Left ventricle myocardium inferior (tissue), 1 donor: ENCODE measurements around the gene ARFRP1. TPM values are rescaled to one million over a fixed set of nuclear protein-coding genes. Genes with fewer than 3 reads are reported as not detected.
A peak's percentile ranks its signal among the peaks of the same experiment; 100 is the strongest.

Experiments used
- DNase-seq: peaks from one replicate; pipeline ENCODE4 v3.0.0-alpha.2; 2020
- H3K27ac ChIP-seq: fragments of 200-600 bp; replicated peaks from 2 replicates; pipeline ENCODE4 v1.8.0; 2021
- H3K27me3 ChIP-seq: fragments of 200-600 bp; 2 replicates; pipeline ENCODE4 v1.8.0; 2021; ENCODE audit warnings: low read depth
- H3K36me3 ChIP-seq: fragments of 200-600 bp; 2 replicates; pipeline ENCODE4 v1.8.0; 2021
- H3K4me1 ChIP-seq: fragments of 200-600 bp; 2 replicates; pipeline ENCODE4 v1.8.0; 2021
- H3K4me3 ChIP-seq: fragments of 200-600 bp; 2 replicates; pipeline ENCODE4 v1.8.0; 2021; ENCODE audit warnings: mild to moderate bottlenecking, moderate library complexity
- H3K9me3 ChIP-seq: fragments of 200-600 bp; replicated peaks from 2 replicates; pipeline ENCODE4 v1.8.0; 2021
- intact Hi-C: fragments of 100-400 bp; cut with micrococcal nuclease; formaldehyde crosslinking; loops from one replicate; pipeline ENCODE4 v1.11.0; 2022
- total RNA-seq: library from RNA; stranded (reverse); fragmentation: NEBNext Ultra II Directional; extraction: Animal tissue kit (Norgen Biotek cat#: 25700); gene quantifications from one replicate; pipeline ENCODE4 v1.2.1, GENCODE V29; 2021
- TF ChIP-seq, protein P1 (sequence below): fragments of 200-600 bp; IDR thresholded peaks from 2 replicates; pipeline ENCODE4 v1.8.0; 2021; ENCODE audit warnings: antibody characterized with exemption, mild to moderate bottlenecking, borderline replicate concordance
- donor health status: DM: no; HTN: yes; CAD: no; lungs with severe emphysema.

ARFRP1 gene
- total RNA-seq, 1 donor from 2014 or later: 37.1 TPM

DNA sequence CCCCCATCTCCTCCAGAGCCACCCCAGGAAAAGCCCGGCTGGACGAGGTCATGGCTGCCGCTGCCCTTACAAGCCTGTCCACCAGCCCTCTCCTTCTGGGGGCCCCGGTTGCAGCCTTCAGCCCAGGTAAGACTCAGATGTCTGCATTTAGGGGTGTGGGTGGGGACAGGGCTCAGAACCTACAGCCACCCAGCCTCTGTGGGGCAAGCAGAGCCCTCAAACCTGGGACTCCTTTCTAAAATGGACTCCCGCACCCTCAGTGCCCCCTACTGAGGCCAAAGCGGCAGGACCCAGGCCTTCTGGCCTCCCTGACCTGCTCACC lies 33.5 kb upstream of the ARFRP1 start:
- Histone ChIP-seq H3K36me3 (peaks cover 45% of the 10 kb centered on the region), H3K27ac (peak overlapping the region; percentile 94), H3K9me3 (no peaks in the 10 kb centered on the region), H3K27me3 (no peaks in the 10 kb centered on the region), H3K4me3 (peak overlapping the region; percentile 81), H3K4me1 (peaks cover 51% of the 10 kb centered on the region)
- intact Hi-C loops: no loop called here
- no peak for DNase-seq
- TF ChIP-seq, protein P1, sequence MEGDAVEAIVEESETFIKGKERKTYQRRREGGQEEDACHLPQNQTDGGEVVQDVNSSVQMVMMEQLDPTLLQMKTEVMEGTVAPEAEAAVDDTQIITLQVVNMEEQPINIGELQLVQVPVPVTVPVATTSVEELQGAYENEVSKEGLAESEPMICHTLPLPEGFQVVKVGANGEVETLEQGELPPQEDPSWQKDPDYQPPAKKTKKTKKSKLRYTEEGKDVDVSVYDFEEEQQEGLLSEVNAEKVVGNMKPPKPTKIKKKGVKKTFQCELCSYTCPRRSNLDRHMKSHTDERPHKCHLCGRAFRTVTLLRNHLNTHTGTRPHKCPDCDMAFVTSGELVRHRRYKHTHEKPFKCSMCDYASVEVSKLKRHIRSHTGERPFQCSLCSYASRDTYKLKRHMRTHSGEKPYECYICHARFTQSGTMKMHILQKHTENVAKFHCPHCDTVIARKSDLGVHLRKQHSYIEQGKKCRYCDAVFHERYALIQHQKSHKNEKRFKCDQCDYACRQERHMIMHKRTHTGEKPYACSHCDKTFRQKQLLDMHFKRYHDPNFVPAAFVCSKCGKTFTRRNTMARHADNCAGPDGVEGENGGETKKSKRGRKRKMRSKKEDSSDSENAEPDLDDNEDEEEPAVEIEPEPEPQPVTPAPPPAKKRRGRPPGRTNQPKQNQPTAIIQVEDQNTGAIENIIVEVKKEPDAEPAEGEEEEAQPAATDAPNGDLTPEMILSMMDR: no peak

DNA sequence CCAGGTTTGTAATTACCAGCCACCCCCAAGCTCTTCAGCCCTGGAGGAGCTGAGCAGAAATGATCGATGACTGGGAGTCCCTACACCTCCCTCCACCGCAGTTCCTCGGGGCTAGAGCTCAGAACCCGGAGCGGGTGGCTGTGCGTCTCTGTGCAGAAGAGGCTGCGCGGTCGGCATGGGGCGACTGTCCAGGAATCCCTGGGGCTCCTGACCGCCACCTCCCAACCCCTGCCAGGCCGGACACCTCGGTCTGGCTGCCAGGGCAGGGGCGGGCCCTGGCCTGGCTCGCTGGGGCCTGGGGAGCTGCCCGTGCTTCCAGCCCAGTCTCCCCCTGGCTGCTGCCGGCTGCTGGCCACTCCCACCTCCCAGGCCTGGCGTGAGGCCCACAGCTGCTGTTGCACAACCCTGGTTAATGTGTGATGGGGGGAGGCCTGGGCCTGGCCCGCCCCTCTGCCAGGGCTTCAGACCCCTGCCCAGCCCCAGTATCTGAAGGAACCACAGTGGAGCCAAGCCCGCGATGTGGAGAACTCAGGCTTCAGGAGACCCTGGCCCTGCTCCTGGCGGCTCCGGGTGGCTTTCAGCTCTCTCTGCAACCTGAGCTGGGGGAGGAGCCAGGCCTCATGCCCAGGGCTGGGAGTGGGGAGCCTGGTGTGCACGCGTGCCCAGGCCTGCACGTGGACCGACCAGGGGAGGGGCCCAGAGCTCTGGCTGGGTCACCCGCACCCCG lies 33.0 kb upstream of the ARFRP1 start:
- Histone ChIP-seq H3K27ac (peak overlapping the region; percentile 94), H3K4me1 (peaks cover 51% of the 10 kb centered on the region), H3K27me3 (no peaks in the 10 kb centered on the region), H3K4me3 (peak overlapping the region; percentile 81), H3K9me3 (no peaks in the 10 kb centered on the region), H3K36me3 (peaks cover 45% of the 10 kb centered on the region)
- intact Hi-C loops: no loop called here
- DNase-seq: peak; percentile 95
- TF ChIP-seq, protein P1: peak; percentile 60

DNA sequence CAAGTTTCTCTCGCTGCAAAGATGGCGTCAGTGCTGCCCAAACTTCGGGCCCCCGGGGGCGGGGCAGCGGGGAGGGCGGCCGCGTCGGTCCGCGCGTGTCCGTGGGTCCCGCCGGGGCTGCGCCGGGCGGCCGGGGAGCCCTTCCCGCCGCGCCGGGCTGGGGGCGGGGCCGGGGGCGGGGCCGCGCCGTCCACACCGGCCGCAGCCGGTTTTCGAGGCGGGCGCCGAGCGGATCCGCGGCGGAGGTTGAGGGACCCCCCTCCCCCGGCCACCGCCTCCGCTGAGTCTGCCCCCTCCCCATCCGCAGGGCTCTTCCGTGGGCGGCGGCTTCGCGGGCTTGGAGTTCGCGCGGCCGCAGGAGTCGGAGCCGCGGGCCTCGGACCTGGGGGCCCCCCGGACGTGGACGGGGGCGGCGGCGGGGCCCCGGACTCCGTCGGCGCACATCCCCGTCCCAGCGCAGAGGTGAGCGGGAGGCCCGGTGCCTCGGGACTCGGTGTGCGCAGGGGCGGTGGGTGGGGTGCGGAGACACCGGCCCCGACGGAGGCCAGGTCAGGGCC lies 32.4 kb upstream of the ARFRP1 start:
- H3K4me1 ChIP-seq: peaks cover 51% of the 10 kb centered on the region
- peak; percentile 55 for DNase-seq
- TF ChIP-seq, protein P1: no peak
- peaks cover 45% of the 10 kb centered on the region for H3K36me3 ChIP-seq
- peak overlapping the region; percentile 81 for H3K4me3 ChIP-seq
- H3K27ac ChIP-seq: peak overlapping the region; percentile 94
- H3K27me3 ChIP-seq: no peaks in the 10 kb centered on the region
- intact Hi-C loops: no loop called here
- no peaks in the 10 kb centered on the region for H3K9me3 ChIP-seq

DNA sequence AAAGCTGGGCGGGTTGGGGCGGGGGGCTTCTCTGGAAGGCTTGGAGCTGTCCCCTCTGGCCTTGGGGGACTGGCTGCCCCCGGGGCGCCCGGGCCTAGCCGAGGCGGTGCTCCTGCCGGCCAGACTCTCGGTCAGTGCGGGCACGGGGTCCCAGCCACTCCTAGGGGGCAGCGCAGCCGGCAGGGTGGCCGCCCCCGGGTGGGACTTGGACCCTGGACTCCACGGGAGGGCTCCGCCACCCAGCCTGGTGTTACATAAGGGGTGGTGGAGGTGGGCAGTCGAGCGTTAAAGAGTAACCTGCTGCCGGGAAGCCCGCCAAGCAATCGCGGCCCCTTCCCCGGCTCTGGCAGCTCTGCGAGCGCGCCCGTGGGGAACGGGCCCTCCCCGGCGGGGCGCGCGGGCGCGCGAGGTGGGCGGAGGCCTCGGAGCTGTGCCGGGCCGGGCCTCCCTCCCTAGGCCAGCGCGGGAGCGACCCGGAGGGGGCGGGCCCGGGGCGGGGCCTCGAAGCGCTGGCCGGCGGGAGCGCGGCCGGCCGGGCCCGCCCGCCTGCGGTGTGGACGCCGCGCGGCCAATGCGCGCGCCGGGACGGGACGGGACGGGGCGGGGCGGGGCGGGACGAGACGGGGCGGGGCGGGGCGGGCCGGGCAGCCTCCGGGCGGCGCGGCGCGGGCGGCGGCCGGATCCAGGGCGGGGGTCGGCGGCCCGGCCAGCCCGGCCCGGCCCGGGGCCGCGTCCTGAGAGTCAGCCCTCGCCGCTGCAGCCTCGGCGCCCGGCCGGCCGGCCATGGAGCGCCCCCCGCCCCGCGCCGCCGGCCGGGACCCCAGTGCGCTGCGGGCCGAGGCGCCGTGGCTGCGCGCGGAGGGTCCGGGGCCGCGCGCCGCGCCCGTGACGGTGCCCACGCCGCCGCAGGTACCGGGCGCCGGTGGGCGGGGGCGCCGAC lies 31.6 kb upstream of the ARFRP1 start, which contains the start of gene SLC2A4RG:
SLC2A4RG (plus strand) TSS at position 647 of the 940 bp plus-strand sequence; CDS start at position 784, 137 bp downstream.
- Histone ChIP-seq H3K4me1 (peaks cover 51% of the 10 kb centered on the region), H3K36me3 (peaks cover 45% of the 10 kb centered on the region), H3K4me3 (peak within 1 kb of the TSS; percentile 81), H3K27me3 (no peaks in the 10 kb centered on the region), H3K9me3 (no peaks in the 10 kb centered on the region), H3K27ac (peak within 1 kb of the TSS; percentile 98)
- intact Hi-C loops: no loop called here
- TF ChIP-seq, protein P1: no peak
- peak; percentile 84 for DNase-seq

DNA sequence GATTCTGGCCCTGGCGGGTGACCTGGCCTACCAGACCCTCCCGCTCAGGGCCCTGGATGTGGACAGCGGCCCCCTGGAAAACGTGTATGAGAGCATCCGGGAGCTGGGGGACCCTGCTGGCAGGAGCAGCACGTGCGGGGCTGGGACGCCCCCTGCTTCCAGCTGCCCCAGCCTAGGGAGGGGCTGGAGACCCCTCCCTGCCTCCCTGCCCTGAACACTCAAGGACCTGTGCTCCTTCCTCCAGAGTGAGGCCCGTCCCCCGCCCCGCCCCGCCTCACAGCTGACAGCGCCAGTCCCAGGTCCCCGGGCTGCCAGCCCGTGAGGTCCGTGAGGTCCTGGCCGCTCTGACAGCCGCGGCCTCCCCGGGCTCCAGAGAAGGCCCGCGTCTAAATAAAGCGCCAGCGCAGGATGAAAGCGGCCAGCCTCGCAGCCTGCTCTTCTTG lies 30.9 kb upstream of the ARFRP1 start:
- H3K36me3 ChIP-seq: peaks cover 47% of the 10 kb centered on the region
- H3K9me3 ChIP-seq: no peaks in the 10 kb centered on the region
- intact Hi-C loops: no loop called here
- H3K27ac ChIP-seq: peak overlapping the region; percentile 98
- H3K27me3 ChIP-seq: no peaks in the 10 kb centered on the region
- TF ChIP-seq, protein P1: no peak
- DNase-seq: peak; percentile 77
- H3K4me3 ChIP-seq: peak overlapping the region; percentile 78
- peaks cover 51% of the 10 kb centered on the region for H3K4me1 ChIP-seq
